Renal pelvis (tissue), 4 donors: Measurements from ENCODE around the gene UBE2F. TPM values are rescaled to one million over a fixed set of nuclear protein-coding genes. Genes with fewer than 3 reads are reported as not detected.
"Not testable (repeated sequence)": the region's sequence is repeated elsewhere in the genome, so short reads cannot be mapped to it uniquely, and the experiment has no call there.

ENCODE experiments used
- DNase-seq: peaks from one replicate; pipeline ENCODE4 v3.0.0-alpha.2; 2013
- polyA plus RNA-seq, 3 donors: library from polyadenylated mRNA; unstranded; fragments of 120-200 nt; gene quantifications; one replicate each; pipeline ENCODE4 v1.2.1, GENCODE V29; 2013; ENCODE audit not compliant: insufficient read length in 3 of 3

UBE2F gene
- polyA plus RNA-seq, 3 donors = 40.5 to 43.6 (median 42.1) TPM

- no peak for DNase-seq
Measured at GRCh38 chr2:237972211-237972610, 5.4 kb downstream of the UBE2F start.

- no peak for DNase-seq
Measured at GRCh38 chr2:237972936-237973335, 6.1 kb downstream of the UBE2F start.

- DNase-seq = no peak
Measured at GRCh38 chr2:237977380-237977779, 10.6 kb downstream of the UBE2F start.

GRCh38 chr2:237978058-237978712 is 11.4 kb downstream of the UBE2F start:
- DNase-seq = no peak

- no peak for DNase-seq
Measured at GRCh38 chr2:237979331-237979730, 12.5 kb downstream of the UBE2F start.

- no peak for DNase-seq
Measured at GRCh38 chr2:237980087-237980486, 13.3 kb downstream of the UBE2F start.

GRCh38 chr2:237980751-237981150 is 13.9 kb downstream of the UBE2F start:
- DNase-seq = no peak

GRCh38 chr2:237981621-237982020 is 14.8 kb downstream of the UBE2F start:
- not testable (repeated sequence) for DNase-seq

- no peak for DNase-seq
Measured at GRCh38 chr2:237982039-237982725, 15.4 kb downstream of the UBE2F start.

- DNase-seq = no peak
Measured at GRCh38 chr2:237983922-237984321, 17.1 kb downstream of the UBE2F start.

- DNase-seq = no peak
Measured at GRCh38 chr2:237987268-237987667, 20.5 kb downstream of the UBE2F start.

- DNase-seq = no peak
Measured at GRCh38 chr2:237993701-237994100, 26.9 kb downstream of the UBE2F start.

GRCh38 chr2:237995036-237995435 is 28.2 kb downstream of the UBE2F start:
- no peak for DNase-seq

GRCh38 chr2:237996021-237996593 is 29.3 kb downstream of the UBE2F start:
- no peak for DNase-seq

- DNase-seq = no peak
Measured at GRCh38 chr2:237997521-237997920, 30.7 kb downstream of the UBE2F start.

- DNase-seq = no peak
Measured at GRCh38 chr2:237998530-237998929, 31.7 kb downstream of the UBE2F start.

GRCh38 chr2:238003234-238004031 is 36.6 kb downstream of the UBE2F start:
- no peak for DNase-seq

- no peak for DNase-seq
Measured at GRCh38 chr2:238004077-238004830, 37.4 kb downstream of the UBE2F start.

- DNase-seq = no peak
Measured at GRCh38 chr2:238005528-238005927, 38.7 kb downstream of the UBE2F start.

GRCh38 chr2:238006510-238006909 is 39.7 kb downstream of the UBE2F start:
- no peak for DNase-seq

GRCh38 chr2:238007924-238008323 is 41.1 kb downstream of the UBE2F start:
- DNase-seq = no peak

- no peak for DNase-seq
Measured at GRCh38 chr2:238009563-238009962, 42.7 kb downstream of the UBE2F start.
